GM19035 (cell line): ENCODE measurements around the gene RNF175.
"Not testable (repeated sequence)": the region's sequence is repeated elsewhere in the genome, so short reads cannot be mapped to it uniquely, and the experiment has no call there.

Experiments
- ATAC-seq: cut with Tn5 transposase; IDR thresholded peaks from one replicate; pipeline ENCODE4 v1.9.1; 2021; ENCODE audit not compliant: unreplicated experiment

Gene RNF175

GRCh38 chr4:153684971-153685371 lies 74.9 kb downstream of the RNF175 start:
- no peak for ATAC-seq

GRCh38 chr4:153684182-153684970 lies 75.4 kb downstream of the RNF175 start, which contains the start of gene TLR2:
TSS of gene TLR2 (plus strand) at chr4:153684280. CDS start at chr4:153702908, 18,628 bp downstream.
- ATAC-seq: peak; percentile 90

- no peak for ATAC-seq
Observed at GRCh38 chr4:153683763-153684181, 76.1 kb downstream of the RNF175 start.

- no peak for ATAC-seq
Observed at GRCh38 chr4:153679486-153679885, 80.3 kb downstream of the RNF175 start.

- ATAC-seq: no peak
Observed at GRCh38 chr4:153676984-153677383, 82.8 kb downstream of the RNF175 start.

- no peak for ATAC-seq
Observed at GRCh38 chr4:153676486-153676885, 83.3 kb downstream of the RNF175 start.

- ATAC-seq: no peak
Observed at GRCh38 chr4:153669838-153670237, 90.0 kb downstream of the RNF175 start.

- ATAC-seq: no peak
Observed at GRCh38 chr4:153668647-153669046, 91.2 kb downstream of the RNF175 start.

GRCh38 chr4:153666505-153666904 lies 93.3 kb downstream of the RNF175 start:
- ATAC-seq: not testable (repeated sequence)

- no peak for ATAC-seq
Observed at GRCh38 chr4:153663667-153664066, 96.2 kb downstream of the RNF175 start.

GRCh38 chr4:153661908-153662307 lies 97.9 kb downstream of the RNF175 start:
- no peak for ATAC-seq

- no peak for ATAC-seq
Observed at GRCh38 chr4:153661215-153661822, 98.5 kb downstream of the RNF175 start.
